IPS DF 4.7 (cell line): ENCODE data around the gene CNOT10.
"Not testable (repeated sequence)": the region's sequence is repeated elsewhere in the genome, so short reads cannot be mapped to it uniquely, and the experiment has no call there.

Experiments used
- DNase-seq: peaks from one replicate; pipeline ENCODE4 v3.0.0-alpha.2; 2013; ENCODE audit warnings: low spot score; ENCODE audit errors: extremely low read depth

The CNOT10 gene, protein sequence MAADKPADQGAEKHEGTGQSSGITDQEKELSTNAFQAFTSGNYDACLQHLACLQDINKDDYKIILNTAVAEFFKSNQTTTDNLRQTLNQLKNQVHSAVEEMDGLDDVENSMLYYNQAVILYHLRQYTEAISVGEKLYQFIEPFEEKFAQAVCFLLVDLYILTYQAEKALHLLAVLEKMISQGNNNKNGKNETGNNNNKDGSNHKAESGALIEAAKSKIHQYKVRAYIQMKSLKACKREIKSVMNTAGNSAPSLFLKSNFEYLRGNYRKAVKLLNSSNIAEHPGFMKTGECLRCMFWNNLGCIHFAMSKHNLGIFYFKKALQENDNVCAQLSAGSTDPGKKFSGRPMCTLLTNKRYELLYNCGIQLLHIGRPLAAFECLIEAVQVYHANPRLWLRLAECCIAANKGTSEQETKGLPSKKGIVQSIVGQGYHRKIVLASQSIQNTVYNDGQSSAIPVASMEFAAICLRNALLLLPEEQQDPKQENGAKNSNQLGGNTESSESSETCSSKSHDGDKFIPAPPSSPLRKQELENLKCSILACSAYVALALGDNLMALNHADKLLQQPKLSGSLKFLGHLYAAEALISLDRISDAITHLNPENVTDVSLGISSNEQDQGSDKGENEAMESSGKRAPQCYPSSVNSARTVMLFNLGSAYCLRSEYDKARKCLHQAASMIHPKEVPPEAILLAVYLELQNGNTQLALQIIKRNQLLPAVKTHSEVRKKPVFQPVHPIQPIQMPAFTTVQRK

DNA sequence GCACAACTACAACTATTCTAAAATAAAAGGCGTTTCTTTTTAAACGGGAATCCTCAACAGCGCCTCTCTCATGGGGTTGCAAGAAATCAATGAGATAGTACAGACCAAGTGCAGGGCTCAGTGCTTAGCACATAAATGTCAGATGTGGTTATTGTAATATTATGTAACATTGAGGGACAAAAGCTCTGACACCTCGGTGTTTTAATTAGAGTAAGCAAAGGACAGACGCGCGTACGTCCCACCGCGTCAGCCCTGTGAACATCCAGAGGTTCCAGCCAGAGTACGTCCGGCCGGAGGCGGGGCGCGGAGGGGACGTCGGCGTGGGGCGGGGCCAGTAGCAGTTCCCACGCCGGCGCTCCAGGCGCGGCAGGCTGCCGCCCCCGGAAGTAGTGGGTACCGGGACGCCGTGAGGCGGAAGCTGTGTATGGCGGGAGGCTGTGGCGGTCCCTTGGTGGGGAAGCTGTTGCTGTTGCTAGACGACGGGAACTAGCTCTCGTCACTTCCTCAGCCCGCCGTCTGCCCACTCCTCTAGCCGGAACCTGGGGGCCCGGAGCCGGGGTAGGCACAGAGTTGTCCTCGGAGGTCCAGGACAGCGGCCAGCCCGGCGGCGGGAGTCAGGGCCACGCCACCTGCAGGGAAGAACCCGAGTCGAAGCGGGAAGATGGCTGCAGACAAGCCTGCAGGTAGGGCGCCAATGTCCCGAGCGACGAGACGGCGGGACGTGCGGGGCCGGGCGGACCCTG lies at the start of gene CNOT10:
CNOT10 (plus strand) TSS at position 389 of the 743 bp plus-strand sequence; CDS start at position 662, 273 bp downstream.
- peak; percentile 84 for DNase-seq

GRCh38 chr3:32640939-32641338 lies 44.0 kb upstream of the CNOT10 start:
- DNase-seq = no peak

DNA sequence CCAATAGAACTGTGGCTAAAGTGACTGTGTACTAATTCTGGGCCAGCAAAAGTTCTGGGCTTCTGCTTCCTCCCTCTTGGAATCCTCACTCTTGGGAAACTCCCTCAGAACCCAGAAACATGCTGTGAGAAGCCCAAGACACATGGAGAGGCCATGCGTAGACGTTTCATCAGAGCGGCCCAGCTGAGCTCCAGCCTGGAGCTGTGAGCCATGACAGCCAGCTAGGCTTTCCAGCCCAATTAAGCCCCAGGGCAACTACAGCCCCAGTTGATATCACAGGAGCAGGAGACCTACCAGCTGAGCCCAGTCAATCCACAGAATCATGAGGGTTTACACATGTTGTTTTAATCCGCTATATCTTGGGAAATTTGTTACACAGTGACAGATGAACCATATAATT lies 43.6 kb upstream of the CNOT10 start:
- DNase-seq = no peak

- no peak for DNase-seq
Observed at GRCh38 chr3:32643354-32643753, 41.6 kb upstream of the CNOT10 start.

DNA sequence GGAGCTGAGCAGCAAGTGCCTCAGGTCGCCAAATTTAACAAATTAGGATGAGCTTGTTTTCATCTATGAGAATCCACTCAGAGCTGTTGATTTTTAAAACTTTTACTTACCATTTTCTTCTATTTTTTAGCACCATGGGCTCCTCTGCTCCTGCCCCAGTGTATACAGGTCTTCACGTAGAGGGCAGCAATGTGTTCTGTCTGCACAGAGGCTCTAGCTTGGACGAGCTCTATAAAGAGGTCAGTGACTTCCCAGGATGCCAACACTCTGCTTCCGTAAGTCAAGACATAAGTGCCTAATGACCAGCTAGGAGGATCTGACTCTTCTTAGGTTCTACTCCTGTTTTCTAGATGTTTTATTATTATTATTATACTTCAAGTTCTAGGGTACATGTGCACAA lies 41.2 kb upstream of the CNOT10 start:
- DNase-seq = no peak

- no peak for DNase-seq
Observed at GRCh38 chr3:32644380-32644779, 40.6 kb upstream of the CNOT10 start.

DNA sequence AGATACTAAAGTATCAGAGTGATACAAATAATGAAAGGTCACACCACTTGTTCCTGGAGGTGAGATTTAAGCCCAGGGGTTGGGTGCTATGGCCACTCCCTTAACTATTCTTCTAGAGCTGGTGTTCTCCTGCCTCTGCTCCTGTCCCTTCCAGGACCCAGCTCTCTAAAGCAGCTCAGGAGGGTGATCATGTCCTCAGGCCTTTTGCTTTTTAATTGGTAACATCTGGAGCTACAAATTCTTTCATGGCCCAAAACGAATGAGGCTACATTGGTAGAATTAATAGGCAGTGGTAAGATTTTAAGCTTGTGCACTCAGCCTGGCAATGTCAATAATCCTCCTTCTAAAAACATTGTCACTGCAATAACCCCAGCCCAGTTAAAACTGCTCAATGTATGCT lies 38.2 kb upstream of the CNOT10 start:
- no peak for DNase-seq

GRCh38 chr3:32652337-32653100 lies 32.5 kb upstream of the CNOT10 start:
- not testable (repeated sequence) for DNase-seq

DNA sequence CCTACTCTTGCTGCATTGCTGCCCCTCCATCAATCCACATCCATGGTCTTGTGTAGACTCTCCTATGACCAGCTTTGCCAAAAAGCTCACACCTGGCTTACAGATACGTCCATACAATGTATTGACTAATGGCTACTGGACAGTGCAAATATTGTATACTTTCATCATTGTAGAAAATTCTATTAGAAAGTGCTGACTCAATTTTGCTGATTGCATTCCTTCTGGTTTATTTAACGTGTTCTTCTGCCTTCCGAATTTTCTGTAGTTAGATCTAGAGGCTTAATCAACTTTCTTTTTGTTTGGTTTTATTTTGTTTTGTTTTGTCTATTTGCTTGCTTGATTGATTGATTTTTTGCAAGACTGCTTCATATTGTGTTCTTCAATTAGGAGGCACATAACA lies 29.8 kb upstream of the CNOT10 start:
- no peak for DNase-seq

DNA sequence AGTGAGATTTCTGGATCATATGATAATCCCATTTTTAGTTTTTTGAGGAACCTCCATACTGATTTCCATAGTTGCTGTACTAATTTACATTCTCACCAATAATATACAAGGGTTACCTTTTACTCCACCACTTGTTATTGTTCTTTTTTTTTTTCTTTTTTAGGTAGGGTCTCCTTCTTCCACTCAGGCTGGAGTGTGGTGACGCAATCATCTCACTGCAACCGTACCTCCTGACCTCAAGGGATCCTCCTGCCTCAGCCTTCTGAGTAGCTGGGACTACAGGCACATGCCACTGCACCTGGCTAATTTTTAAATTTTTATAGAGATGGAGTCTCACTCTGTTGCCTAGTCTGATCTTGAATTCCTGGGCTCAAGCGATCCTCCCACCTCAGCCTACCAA lies 24.4 kb upstream of the CNOT10 start:
- DNase-seq = no peak

DNA sequence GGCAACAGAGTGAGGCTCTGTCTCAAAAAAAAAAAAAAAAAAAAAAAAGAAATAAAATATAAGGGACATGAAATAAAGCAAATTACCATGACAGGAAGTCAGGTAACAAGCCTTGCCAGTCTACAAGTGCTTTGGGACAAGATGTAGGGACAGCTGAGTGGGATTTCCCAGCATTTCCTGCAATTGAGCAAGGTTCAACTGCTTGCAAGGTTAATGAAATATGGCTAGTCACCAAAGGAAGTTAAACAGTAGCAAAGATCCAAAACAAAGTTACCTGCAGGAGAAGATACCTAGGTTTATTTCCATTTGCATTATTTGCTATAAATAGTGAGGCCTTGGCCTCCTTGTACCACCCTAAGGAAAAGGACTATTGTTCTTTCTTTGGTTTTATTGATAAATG lies 22.3 kb upstream of the CNOT10 start:
- DNase-seq = no peak

- DNase-seq = not testable (repeated sequence)
Observed at GRCh38 chr3:32664630-32665075, 20.3 kb upstream of the CNOT10 start.

- no peak for DNase-seq
Observed at GRCh38 chr3:32667072-32667582, 17.9 kb upstream of the CNOT10 start.

- not testable (repeated sequence) for DNase-seq
Observed at GRCh38 chr3:32669226-32669625, 15.8 kb upstream of the CNOT10 start.

GRCh38 chr3:32673730-32674129 lies 11.3 kb upstream of the CNOT10 start:
- DNase-seq = not testable (repeated sequence)

- DNase-seq = no peak
Observed at GRCh38 chr3:32675164-32675563, 9.8 kb upstream of the CNOT10 start.

GRCh38 chr3:32675650-32676049 lies 9.3 kb upstream of the CNOT10 start:
- DNase-seq = no peak

DNA sequence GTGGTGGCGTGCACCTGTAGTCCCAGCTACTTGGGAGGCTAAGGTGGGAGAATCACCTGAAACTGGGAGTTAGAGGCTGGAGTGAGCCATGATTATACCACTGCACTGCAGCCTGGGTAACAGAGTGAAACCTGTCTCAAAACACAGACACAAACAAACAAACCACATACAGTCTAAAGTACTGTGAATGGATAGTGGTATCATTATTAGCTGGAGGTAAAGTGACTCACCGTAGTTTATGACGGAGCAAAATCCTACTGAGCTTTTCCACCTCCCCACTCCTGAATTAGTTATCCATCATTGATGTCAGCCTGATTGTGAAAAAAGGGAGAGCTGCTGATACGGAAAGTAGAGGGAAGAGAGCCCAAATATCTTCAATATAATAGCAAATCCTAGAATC lies 3.2 kb upstream of the CNOT10 start:
- DNase-seq = no peak

GRCh38 chr3:32684029-32684799 lies 774 bp upstream of the CNOT10 start:
- DNase-seq = no peak

DNA sequence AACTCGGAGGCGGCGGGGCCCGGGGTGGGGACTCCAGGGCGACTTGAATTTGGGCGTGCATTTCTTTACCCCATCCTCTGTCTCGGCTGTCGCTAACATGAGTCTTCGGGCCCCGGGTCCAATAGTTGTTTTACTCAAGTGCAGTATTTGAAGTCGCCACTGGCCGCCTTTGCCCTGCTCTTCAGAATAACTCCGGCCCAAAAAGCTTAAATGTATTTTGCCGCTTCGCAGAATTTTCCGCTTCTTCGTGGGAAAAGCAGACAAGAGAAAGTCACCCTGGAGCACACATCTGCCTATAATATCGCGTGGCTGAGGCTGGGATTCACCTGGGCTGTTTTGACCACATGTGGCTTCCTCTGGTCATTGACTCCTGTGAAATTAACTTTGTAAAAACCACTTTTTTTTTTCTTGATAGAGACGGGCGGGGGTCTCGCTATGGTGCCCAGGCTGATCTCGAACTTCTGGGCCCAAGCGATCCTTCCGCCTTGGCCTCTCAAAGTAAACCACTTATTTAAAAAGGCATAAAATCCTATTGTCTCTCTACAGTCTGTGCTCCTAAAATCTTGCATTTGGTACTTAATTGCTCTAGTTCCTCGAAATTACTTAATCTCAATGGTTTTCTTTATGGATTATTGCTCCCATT lies 676 bp downstream of the CNOT10 start:
- DNase-seq = no peak
